HG03354 (cell line): ENCODE results near the gene RRAGC.

Experiments used
- ATAC-seq: cut with Tn5 transposase; IDR thresholded peaks from one replicate; pipeline ENCODE4 v1.9.1; 2021; ENCODE audit warnings: mild to moderate bottlenecking; ENCODE audit not compliant: unreplicated experiment, poor library complexity, severe bottlenecking

RRAGC gene

GRCh38 chr1:38790422-38791163 is 69.0 kb downstream of the RRAGC start:
- no peak for ATAC-seq

DNA sequence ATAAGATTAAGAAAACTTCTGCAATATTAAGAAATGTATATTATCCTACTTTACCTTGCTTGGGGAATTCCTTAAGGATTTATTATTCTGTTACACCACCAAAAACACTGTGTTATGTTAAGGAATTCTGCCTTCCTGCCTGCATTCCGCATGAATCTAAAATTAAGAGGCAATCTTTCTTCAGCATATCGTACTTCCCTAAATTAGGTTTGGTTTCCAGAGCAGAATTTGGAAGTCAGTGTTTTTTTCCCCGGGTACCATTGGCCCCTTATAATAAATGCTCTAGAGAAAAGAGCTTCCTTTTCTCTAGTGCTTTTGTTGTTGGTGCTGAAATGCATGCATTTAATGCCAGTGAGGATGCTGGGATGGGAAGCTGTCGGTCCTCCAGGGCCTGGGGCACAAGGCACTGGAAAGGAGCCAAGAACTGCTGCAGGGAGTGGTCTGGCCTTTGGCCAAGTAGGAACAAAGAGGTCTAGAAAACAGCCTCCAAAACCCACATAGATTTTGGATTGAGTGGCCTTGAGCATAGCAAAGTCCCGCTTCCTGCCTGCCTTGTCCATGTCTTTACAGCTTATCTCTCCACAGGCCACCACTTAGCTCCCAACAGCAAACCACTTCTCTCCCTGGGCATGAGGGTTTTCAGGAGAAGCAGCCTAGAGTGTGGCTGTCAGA is 69.9 kb downstream of the RRAGC start:
- ATAC-seq = no peak

- no peak for ATAC-seq
Observed at GRCh38 chr1:38788341-38789336, 70.9 kb downstream of the RRAGC start.
